Measurements from ENCODE around the gene EMC7.
"Not testable (repeated sequence)": the region's sequence is repeated elsewhere in the genome, so short reads cannot be mapped to it uniquely, and the experiment has no call there.

The EMC7 gene

GRCh38 chr15:34125945-34126344, 24.3 kb upstream of the EMC7 start:
- DNase-seq (ENCODE audit: low read depth, low spot score): no peak
- in situ Hi-C loops (cut with HindIII; ENCODE audit: low sequenced_read_pairs): no loop called here
- no peak overlapping the region for H3K4me3 ChIP-seq (ENCODE audit: low read depth, low read length)
- TF ChIP-seq, protein P1, sequence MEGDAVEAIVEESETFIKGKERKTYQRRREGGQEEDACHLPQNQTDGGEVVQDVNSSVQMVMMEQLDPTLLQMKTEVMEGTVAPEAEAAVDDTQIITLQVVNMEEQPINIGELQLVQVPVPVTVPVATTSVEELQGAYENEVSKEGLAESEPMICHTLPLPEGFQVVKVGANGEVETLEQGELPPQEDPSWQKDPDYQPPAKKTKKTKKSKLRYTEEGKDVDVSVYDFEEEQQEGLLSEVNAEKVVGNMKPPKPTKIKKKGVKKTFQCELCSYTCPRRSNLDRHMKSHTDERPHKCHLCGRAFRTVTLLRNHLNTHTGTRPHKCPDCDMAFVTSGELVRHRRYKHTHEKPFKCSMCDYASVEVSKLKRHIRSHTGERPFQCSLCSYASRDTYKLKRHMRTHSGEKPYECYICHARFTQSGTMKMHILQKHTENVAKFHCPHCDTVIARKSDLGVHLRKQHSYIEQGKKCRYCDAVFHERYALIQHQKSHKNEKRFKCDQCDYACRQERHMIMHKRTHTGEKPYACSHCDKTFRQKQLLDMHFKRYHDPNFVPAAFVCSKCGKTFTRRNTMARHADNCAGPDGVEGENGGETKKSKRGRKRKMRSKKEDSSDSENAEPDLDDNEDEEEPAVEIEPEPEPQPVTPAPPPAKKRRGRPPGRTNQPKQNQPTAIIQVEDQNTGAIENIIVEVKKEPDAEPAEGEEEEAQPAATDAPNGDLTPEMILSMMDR (IDR thresholded peaks at IDR 0.05; ENCODE audit: low read depth, low read length): no peak

- TF ChIP-seq, protein P1 (IDR thresholded peaks at IDR 0.05; ENCODE audit: low read depth, low read length): no peak
- DNase-seq (ENCODE audit: low read depth, low spot score): no peak
Observed at GRCh38 chr15:34124651-34125050, 23.0 kb upstream of the EMC7 start.

DNA sequence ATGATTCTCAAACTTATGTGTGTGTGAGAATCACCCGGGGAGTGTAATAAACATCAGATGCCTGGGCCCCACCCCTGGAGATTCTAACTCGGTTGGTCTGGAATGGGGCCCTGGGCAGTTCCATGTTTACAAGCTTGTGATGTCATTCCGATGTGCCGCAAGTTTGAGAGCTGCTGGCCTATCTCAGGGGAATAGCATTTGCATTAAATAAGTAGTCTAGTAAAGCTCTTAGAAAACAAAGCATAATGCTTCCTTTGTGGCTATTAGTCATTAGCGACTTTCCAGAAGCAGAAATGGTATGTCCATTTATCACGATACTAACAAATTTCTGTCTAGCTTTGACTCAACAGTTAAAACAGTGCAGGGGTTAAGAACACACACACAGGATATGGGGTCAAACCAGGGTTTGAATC, 21.1 kb upstream of the EMC7 start:
- DNase-seq (ENCODE audit: low read depth, low spot score): peak; percentile 89
- in situ Hi-C loops (cut with HindIII; ENCODE audit: low sequenced_read_pairs): no loop called here
- H3K4me3 ChIP-seq (ENCODE audit: low read depth, low read length): no peak overlapping the region
- TF ChIP-seq, protein P1 (IDR thresholded peaks at IDR 0.05; ENCODE audit: low read depth, low read length): no peak

More at GRCh38 chr15:34124651-34125050, 23.0 kb upstream of the EMC7 start:
- H3K4me3 ChIP-seq (ENCODE audit: low read depth, low read length): no peak overlapping the region
- in situ Hi-C loops (cut with HindIII; ENCODE audit: low sequenced_read_pairs): no loop called here

GRCh38 chr15:34121786-34122185, 20.1 kb upstream of the EMC7 start:
- DNase-seq (ENCODE audit: low read depth, low spot score); H3K4me3 ChIP-seq (ENCODE audit: low read depth, low read length); in situ Hi-C loops (cut with HindIII; ENCODE audit: low sequenced_read_pairs): not testable (repeated sequence)

- in situ Hi-C loops (cut with HindIII; ENCODE audit: low sequenced_read_pairs); H3K4me3 ChIP-seq (ENCODE audit: low read depth, low read length); DNase-seq (ENCODE audit: low read depth, low spot score): not testable (repeated sequence)
Observed at GRCh38 chr15:34120420-34120819, 18.8 kb upstream of the EMC7 start.

DNA sequence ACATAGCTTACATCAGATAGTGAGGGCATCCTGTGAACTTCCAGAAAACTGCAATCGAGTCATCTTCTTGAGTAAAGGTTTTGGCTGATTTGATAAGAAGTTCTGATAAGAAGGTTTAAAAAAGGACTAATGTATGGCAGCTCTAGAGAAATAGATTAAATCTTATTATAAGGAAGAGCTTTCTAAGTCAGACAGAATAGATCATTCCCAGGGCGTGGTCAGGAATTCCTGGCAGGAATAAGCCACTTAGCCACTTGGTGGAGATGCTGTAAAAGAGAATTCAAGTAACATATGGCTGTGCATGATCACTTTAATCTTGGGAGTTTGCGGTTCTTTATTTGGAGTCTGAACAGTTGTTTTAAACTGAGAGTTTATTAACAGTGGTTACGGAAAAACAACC, 17.6 kb upstream of the EMC7 start:
- DNase-seq (ENCODE audit: low read depth, low spot score): no peak
- no peak overlapping the region for H3K4me3 ChIP-seq (ENCODE audit: low read depth, low read length)
- TF ChIP-seq, protein P1 (IDR thresholded peaks at IDR 0.05; ENCODE audit: low read depth, low read length): no peak
- in situ Hi-C loops (cut with HindIII; ENCODE audit: low sequenced_read_pairs): no loop called here

DNA sequence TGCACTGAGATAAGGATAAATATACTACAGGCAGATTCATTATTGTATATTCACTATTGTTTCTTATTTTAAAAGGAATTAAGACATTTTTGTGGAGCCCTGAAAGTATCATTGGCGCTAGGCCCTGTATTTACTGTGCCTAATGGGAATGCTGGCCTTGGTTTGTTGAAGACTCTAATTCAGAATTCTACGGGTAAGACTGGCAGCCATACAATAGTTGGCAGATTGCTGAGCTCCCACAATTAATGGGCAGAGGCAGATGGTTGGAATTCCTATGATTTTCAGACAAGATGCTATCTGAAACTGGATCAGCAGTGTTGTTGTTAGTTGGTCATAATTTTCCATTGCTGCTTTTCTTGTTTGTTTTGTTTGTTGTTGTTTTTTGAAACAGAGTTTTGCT, 15.0 kb upstream of the EMC7 start:
- H3K4me3 ChIP-seq (ENCODE audit: low read depth, low read length): no peak overlapping the region
- in situ Hi-C loops (cut with HindIII; ENCODE audit: low sequenced_read_pairs): no loop called here
- DNase-seq (ENCODE audit: low read depth, low spot score): no peak
- TF ChIP-seq, protein P1 (IDR thresholded peaks at IDR 0.05; ENCODE audit: low read depth, low read length): no peak

DNA sequence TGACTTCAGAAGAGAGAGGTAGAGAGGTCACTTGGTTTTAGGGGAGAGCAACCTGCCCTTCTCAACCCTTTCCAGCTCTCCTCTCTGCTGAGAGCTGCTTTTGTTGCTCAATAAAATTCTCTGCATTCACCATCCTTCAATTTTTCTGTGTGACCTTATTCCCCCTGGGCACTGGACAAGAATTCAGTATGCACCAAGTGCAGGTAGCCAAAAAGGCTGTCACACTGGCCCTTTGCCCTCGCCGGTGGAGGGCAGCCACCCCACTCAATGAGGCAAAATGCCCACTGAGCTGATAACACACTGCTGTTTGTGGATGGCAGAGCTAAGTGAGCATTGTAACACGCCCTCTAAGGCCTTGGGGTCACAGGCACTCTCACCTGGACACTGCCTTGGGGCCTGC, 13.1 kb upstream of the EMC7 start:
- no peak for DNase-seq (ENCODE audit: low read depth, low spot score)
- TF ChIP-seq, protein P1 (IDR thresholded peaks at IDR 0.05; ENCODE audit: low read depth, low read length): no peak
- in situ Hi-C loops (cut with HindIII; ENCODE audit: low sequenced_read_pairs): no loop called here
- H3K4me3 ChIP-seq (ENCODE audit: low read depth, low read length): no peak overlapping the region
